Measurements from ENCODE around the gene RIMBP2.

Gene RIMBP2

GRCh38 chr12:130706311-130706710 lies 9.8 kb downstream of the RIMBP2 start:
- peak; percentile 54 for DNase-seq (ENCODE audit: low spot score)
- TF ChIP-seq CTCF (IDR thresholded peaks at IDR 0.05): no peak
- no peak overlapping the region for H3K4me3 ChIP-seq
- no peak overlapping the region for H3K27ac ChIP-seq

GRCh38 chr12:130705178-130705822 lies 10.8 kb downstream of the RIMBP2 start:
- Histone ChIP-seq H3K4me3 (no peak overlapping the region), H3K27ac (no peak overlapping the region)
- DNase-seq (ENCODE audit: low spot score): peak; percentile 50
- no peak for TF ChIP-seq CTCF (IDR thresholded peaks at IDR 0.05)

- peak; percentile 36 for DNase-seq (ENCODE audit: low spot score)
- Histone ChIP-seq H3K27ac (no peak overlapping the region), H3K4me3 (no peak overlapping the region)
- no peak for TF ChIP-seq CTCF (IDR thresholded peaks at IDR 0.05)
These were observed 11.5 kb downstream of the RIMBP2 start for GRCh38 chr12:130704606-130705005.

GRCh38 chr12:130703733-130704375 lies 12.2 kb downstream of the RIMBP2 start:
- Histone ChIP-seq H3K4me3 (no peak overlapping the region), H3K27ac (no peak overlapping the region)
- no peak for TF ChIP-seq CTCF (IDR thresholded peaks at IDR 0.05)
- peak; percentile 45 for DNase-seq (ENCODE audit: low spot score)

- DNase-seq (ENCODE audit: low spot score): peak; percentile 50
- no peak overlapping the region for H3K4me3 ChIP-seq
These were observed 12.9 kb downstream of the RIMBP2 start for GRCh38 chr12:130702966-130703732.

GRCh38 chr12:130701402-130701744 lies 14.7 kb downstream of the RIMBP2 start:
- H3K27ac ChIP-seq: no peak overlapping the region
- DNase-seq (ENCODE audit: low spot score): no peak
- H3K4me3 ChIP-seq: no peak overlapping the region
- no peak for TF ChIP-seq CTCF (IDR thresholded peaks at IDR 0.05)

More at GRCh38 chr12:130702966-130703732, 12.9 kb downstream of the RIMBP2 start:
- H3K27ac ChIP-seq: no peak overlapping the region
- no peak for TF ChIP-seq CTCF (IDR thresholded peaks at IDR 0.05)
